Trophoblast cell (in vitro differentiated cells and primary cell): Measurements from ENCODE around the gene OR6J1.

Experiments used
- DNase-seq, 2 donors: peaks; one replicate each; pipeline ENCODE4 v3.0.0-alpha.2; 2016
- H2AFZ ChIP-seq: 2 replicates; pipeline ENCODE4 v1.6.1; 2013; ENCODE audit warnings: low read length, moderate library complexity, mild to moderate bottlenecking; ENCODE audit not compliant: insufficient read depth, poor library complexity
- H2AK5ac ChIP-seq: 2 replicates; pipeline ENCODE4 v1.6.1; 2013; ENCODE audit warnings: mild to moderate bottlenecking, low read length
- H2BK120ac ChIP-seq: 2 replicates; pipeline ENCODE4 v1.6.1; 2013; ENCODE audit warnings: low read length, mild to moderate bottlenecking, moderate library complexity; ENCODE audit not compliant: insufficient read depth, poor library complexity
- H2BK12ac ChIP-seq: 2 replicates; pipeline ENCODE4 v1.6.1; 2013; ENCODE audit warnings: mild to moderate bottlenecking, low read length, moderate library complexity
- H2BK5ac ChIP-seq: 2 replicates; pipeline ENCODE4 v1.6.1; 2013; ENCODE audit warnings: low read length, low read depth, moderate library complexity, mild to moderate bottlenecking; ENCODE audit not compliant: poor library complexity
- H3K14ac ChIP-seq: 2 replicates; pipeline ENCODE4 v1.6.1; 2013; ENCODE audit warnings: mild to moderate bottlenecking, low read length
- H3K18ac ChIP-seq: 2 replicates; pipeline ENCODE4 v1.6.1; 2013; ENCODE audit warnings: mild to moderate bottlenecking, low read length
- H3K23ac ChIP-seq: 2 replicates; pipeline ENCODE4 v1.6.1; 2013; ENCODE audit warnings: low read length
- H3K27ac ChIP-seq: 2 replicates; pipeline ENCODE4 v1.5.1; 2013; ENCODE audit warnings: low read depth, mild to moderate bottlenecking, inconsistent platforms, low read length, moderate library complexity
- H3K27me3 ChIP-seq: 2 replicates; pipeline ENCODE4 v1.6.1; 2013; ENCODE audit warnings: inconsistent platforms, mild to moderate bottlenecking, low read length, moderate library complexity; ENCODE audit not compliant: insufficient read depth
- H3K36me3 ChIP-seq, 2 experiments: 1 replicate in 1 of 2; 2 replicates in 1 of 2; pipeline ENCODE4 v1.6.1; 2013; ENCODE audit warnings: low read length in 2 of 2, mild to moderate bottlenecking in 2 of 2, moderate library complexity in 1 of 2; ENCODE audit not compliant: insufficient read depth in 2 of 2, control insufficient read depth in 1 of 2
- H3K4ac ChIP-seq: 2 replicates; pipeline ENCODE4 v1.6.1; 2013; ENCODE audit warnings: low read depth, mild to moderate bottlenecking, low read length, moderate library complexity
- H3K4me1 ChIP-seq, 2 experiments: 1 replicate in 1 of 2; 2 replicates in 1 of 2; pipeline ENCODE4 v1.6.1; 2013; ENCODE audit warnings: low read length in 2 of 2, mild to moderate bottlenecking in 2 of 2, moderate library complexity in 1 of 2; ENCODE audit not compliant: insufficient read depth in 2 of 2, control insufficient read depth in 1 of 2
- H3K4me2 ChIP-seq: 2 replicates; pipeline ENCODE4 v1.6.1; 2013; ENCODE audit warnings: inconsistent platforms, mild to moderate bottlenecking, low read length, moderate library complexity
- H3K4me3 ChIP-seq: 2 replicates; pipeline ENCODE4 v1.5.1; 2013; ENCODE audit warnings: mild to moderate bottlenecking, low read depth, low read length, inconsistent platforms
- H3K79me1 ChIP-seq: one replicate; pipeline ENCODE4 v1.6.1; 2013; ENCODE audit warnings: low read length
- H3K79me2 ChIP-seq: 2 replicates; pipeline ENCODE4 v1.6.1; 2013; ENCODE audit warnings: low read length, mild to moderate bottlenecking; ENCODE audit not compliant: control insufficient read depth, insufficient read depth, poor library complexity
- H3K9ac ChIP-seq: 2 replicates; pipeline ENCODE4 v1.6.1; 2013; ENCODE audit warnings: mild to moderate bottlenecking, low read length
- H3K9me3 ChIP-seq: 2 replicates; pipeline ENCODE4 v1.6.1; 2013; ENCODE audit warnings: low read depth, mild to moderate bottlenecking, control low read depth, inconsistent platforms, low read length; ENCODE audit not compliant: insufficient read depth
- H4K12ac ChIP-seq: 2 replicates; pipeline ENCODE4 v1.6.1; 2013; ENCODE audit warnings: low read depth, mild to moderate bottlenecking, low read length, moderate library complexity
- H4K8ac ChIP-seq: 2 replicates; pipeline ENCODE4 v1.6.1; 2013; ENCODE audit warnings: low read depth, mild to moderate bottlenecking, low read length, moderate library complexity
- H4K91ac ChIP-seq: one replicate; pipeline ENCODE4 v1.6.1; 2013; ENCODE audit warnings: low read depth, mild to moderate bottlenecking, low read length, moderate library complexity
- WGBS: extraction: QIAGEN DNeasy Blood & Tissue Kit; methylation state at CpG from one replicate; pipeline ENCODE4 v1.1.7; 2013; ENCODE audit warnings: missing lambda C conversion rate; ENCODE audit not compliant: insufficient read length, insufficient coverage; ENCODE audit errors: extremely low coverage; 5-methylcytosine and 5-hydroxymethylcytosine counted together

Gene OR6J1

DNA sequence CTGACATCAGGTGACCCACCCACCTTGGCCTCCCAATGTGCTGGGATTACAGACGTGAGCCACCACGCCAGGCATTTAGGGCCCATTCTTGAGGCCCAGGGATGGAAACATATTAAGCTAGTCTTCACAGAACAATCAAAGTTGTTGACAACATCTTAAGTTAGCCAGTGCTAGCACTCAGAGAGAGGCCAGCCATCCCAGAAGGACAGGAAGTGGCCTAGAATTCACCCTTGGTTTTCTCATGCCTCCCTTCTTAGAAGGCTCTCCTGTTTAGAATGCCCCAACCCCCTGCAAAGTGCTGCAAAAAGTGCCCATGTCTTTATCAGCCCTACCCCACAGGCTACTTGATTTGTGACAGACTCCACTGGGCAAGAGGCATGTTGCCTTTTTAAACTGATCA lies 12.1 kb upstream of the OR6J1 start:
- no peak overlapping the region for H2BK12ac ChIP-seq
- H4K8ac ChIP-seq = no peak overlapping the region
- no peak for DNase-seq
- H4K12ac ChIP-seq = no peak overlapping the region
- no peaks in the 10 kb centered on the region for H3K79me1 ChIP-seq
- no peak overlapping the region for H4K91ac ChIP-seq
- no peaks in the 10 kb centered on the region for H3K79me2 ChIP-seq
- no peaks in the 10 kb centered on the region for H3K36me3 ChIP-seq
- no peak overlapping the region for H3K23ac ChIP-seq
- H2BK5ac ChIP-seq = no peak overlapping the region
- no peak overlapping the region for H2AK5ac ChIP-seq
- H3K27ac ChIP-seq = no peak overlapping the region
- no peak overlapping the region for H3K18ac ChIP-seq
- H3K27me3 ChIP-seq = no peaks in the 10 kb centered on the region
- no peak overlapping the region for H3K4ac ChIP-seq
- H3K9me3 ChIP-seq = no peaks in the 10 kb centered on the region
- H3K4me2 ChIP-seq = no peak overlapping the region
- no peak overlapping the region for H3K4me3 ChIP-seq
- no peak overlapping the region for H2BK120ac ChIP-seq
- no peak overlapping the region for H3K14ac ChIP-seq
- H2AFZ ChIP-seq = no peak overlapping the region
- no CpG with 5 or more reads among the region's 2 CpGs for WGBS
- H3K4me1 ChIP-seq = no peaks in the 10 kb centered on the region
- H3K9ac ChIP-seq = no peak overlapping the region

DNA sequence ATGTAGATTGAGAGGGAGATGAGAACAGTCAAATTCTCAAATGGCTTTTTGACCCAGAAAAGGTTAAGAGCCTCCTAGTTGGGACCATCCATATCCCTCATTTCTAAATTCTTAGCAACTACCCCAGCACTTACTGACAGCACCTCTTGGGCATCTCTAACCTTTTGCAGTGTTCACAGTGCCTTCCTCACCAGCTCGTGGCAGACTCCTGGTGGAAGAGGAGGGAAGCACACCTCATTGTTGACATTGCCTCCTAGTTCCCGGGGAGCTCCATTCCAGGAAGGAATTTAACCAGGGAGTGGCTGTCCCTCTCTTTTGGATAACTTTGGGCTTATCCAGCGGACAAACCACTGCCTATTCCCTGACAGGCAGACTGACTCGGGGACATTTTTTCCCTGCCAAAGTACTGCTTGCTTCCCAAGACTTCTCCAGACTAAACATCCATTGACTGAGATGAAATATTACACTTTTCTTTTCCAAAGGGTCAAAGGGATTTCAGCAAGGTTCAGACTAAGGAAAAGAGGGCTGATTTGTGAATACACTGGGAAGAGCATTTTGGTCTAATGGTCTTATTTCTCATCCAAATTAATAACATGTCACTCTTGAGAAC lies 9.0 kb upstream of the OR6J1 start:
- H3K36me3 ChIP-seq = no peaks in the 10 kb centered on the region
- no peak overlapping the region for H3K4me3 ChIP-seq
- H4K8ac ChIP-seq = no peak overlapping the region
- no peaks in the 10 kb centered on the region for H3K27me3 ChIP-seq
- no peak overlapping the region for H3K9ac ChIP-seq
- no peaks in the 10 kb centered on the region for H3K9me3 ChIP-seq
- no peaks in the 10 kb centered on the region for H3K79me1 ChIP-seq
- H3K18ac ChIP-seq = no peak overlapping the region
- H3K4me1 ChIP-seq = no peaks in the 10 kb centered on the region
- H2AFZ ChIP-seq = no peak overlapping the region
- no peak overlapping the region for H3K23ac ChIP-seq
- no peak overlapping the region for H4K91ac ChIP-seq
- no peak overlapping the region for H2BK12ac ChIP-seq
- DNase-seq = peak; percentile 51 to 83
- H3K4me2 ChIP-seq = no peak overlapping the region
- WGBS = no CpG with 5 or more reads among the region's 4 CpGs
- H3K14ac ChIP-seq = no peak overlapping the region
- no peak overlapping the region for H2AK5ac ChIP-seq
- H3K4ac ChIP-seq = no peak overlapping the region
- H4K12ac ChIP-seq = no peak overlapping the region
- H3K79me2 ChIP-seq = no peaks in the 10 kb centered on the region
- H3K27ac ChIP-seq = no peak overlapping the region
- no peak overlapping the region for H2BK5ac ChIP-seq
- H2BK120ac ChIP-seq = no peak overlapping the region

- Histone ChIP-seq H3K27ac (no peak overlapping the region), H3K9ac (no peak overlapping the region), H3K23ac (no peak overlapping the region), H3K4me1 (no peaks in the 10 kb centered on the region), H2BK5ac (no peak overlapping the region), H2AFZ (no peak overlapping the region), H3K4me2 (no peak overlapping the region), H3K14ac (no peak overlapping the region), H3K79me2 (no peaks in the 10 kb centered on the region), H4K8ac (no peak overlapping the region), H2AK5ac (no peak overlapping the region), H2BK120ac (no peak overlapping the region), H3K4ac (no peak overlapping the region), H3K9me3 (no peaks in the 10 kb centered on the region), H3K36me3 (no peaks in the 10 kb centered on the region), H4K91ac (no peak overlapping the region), H3K18ac (no peak overlapping the region), H3K27me3 (no peaks in the 10 kb centered on the region), H3K4me3 (no peak overlapping the region), H4K12ac (no peak overlapping the region), H3K79me1 (no peaks in the 10 kb centered on the region), H2BK12ac (no peak overlapping the region)
- no CpG with 5 or more reads among the region's 2 CpGs for WGBS
- no peak for DNase-seq
Measured at GRCh38 chr14:22651586-22651985, 7.4 kb upstream of the OR6J1 start.

GRCh38 chr14:22650960-22651521 lies 6.9 kb upstream of the OR6J1 start:
- DNase-seq = no peak
- H3K9ac ChIP-seq = no peak overlapping the region
- H3K4ac ChIP-seq = no peak overlapping the region
- H3K27me3 ChIP-seq = no peaks in the 10 kb centered on the region
- H3K27ac ChIP-seq = no peak overlapping the region
- H2BK12ac ChIP-seq = no peak overlapping the region
- no peaks in the 10 kb centered on the region for H3K36me3 ChIP-seq
- no peak overlapping the region for H4K12ac ChIP-seq
- H3K4me2 ChIP-seq = no peak overlapping the region
- H3K23ac ChIP-seq = no peak overlapping the region
- no peak overlapping the region for H3K18ac ChIP-seq
- H4K91ac ChIP-seq = no peak overlapping the region
- H3K4me3 ChIP-seq = no peak overlapping the region
- no peak overlapping the region for H2AK5ac ChIP-seq
- WGBS = no CpG with 5 or more reads among the region's 3 CpGs
- no peaks in the 10 kb centered on the region for H3K4me1 ChIP-seq
- no peaks in the 10 kb centered on the region for H3K79me2 ChIP-seq
- no peaks in the 10 kb centered on the region for H3K9me3 ChIP-seq
- no peak overlapping the region for H2BK5ac ChIP-seq
- H4K8ac ChIP-seq = no peak overlapping the region
- H2AFZ ChIP-seq = no peak overlapping the region
- no peak overlapping the region for H2BK120ac ChIP-seq
- no peaks in the 10 kb centered on the region for H3K79me1 ChIP-seq
- no peak overlapping the region for H3K14ac ChIP-seq
